AG04450 (cell line): Measurements from ENCODE around the gene RAB36. TPM values are rescaled to one million over a fixed set of nuclear protein-coding genes. Genes with fewer than 3 reads are reported as not detected.

ENCODE experiments used
- CTCF ChIA-PET: fragments of 300-600, 350-600 bp; formaldehyde crosslinking; extraction: SDS; loops from one replicate; lab custom pipeline; 2022; ENCODE audit warnings: antibody characterized with exemption, inconsistent platforms; lab: Charles Lee
- POLR2A ChIA-PET: fragments of 350-600 bp; formaldehyde crosslinking; extraction: SDS; loops from one replicate; lab custom pipeline; 2021; ENCODE audit warnings: antibody characterized with exemption, inconsistent platforms; lab: Yijun Ruan, JAX
- DNase-seq: peaks from one replicate; pipeline ENCODE4 v3.0.0-alpha.2; 2011; ENCODE audit warnings: low read depth, low spot score
- H3K27ac ChIP-seq: one replicate; pipeline ENCODE4 v1.5.1; 2012; ENCODE audit warnings: low read depth, low read length, control low read depth
- H3K27me3 ChIP-seq: one replicate; pipeline ENCODE4 v1.6.0; 2012; ENCODE audit warnings: low read length; ENCODE audit not compliant: control insufficient read depth, insufficient read depth
- H3K4me3 ChIP-seq: 2 replicates; pipeline ENCODE4 v1.5.1; 2011; ENCODE audit warnings: mild to moderate bottlenecking, low read depth, low read length, control low read depth
- H3K9me3 ChIP-seq: 2 replicates; pipeline ENCODE4 v1.5.1; 2012; ENCODE audit warnings: low read length; ENCODE audit not compliant: control insufficient read depth, insufficient read depth
- polyA plus RNA-seq: library from polyadenylated mRNA; depleted of rRNA; stranded (reverse); fragments of >200 nt; gene quantifications from 2 replicates; pipeline ENCODE4 v1.2.3, GENCODE V29; 2011
- TF ChIP-seq, protein P1 (sequence below): IDR thresholded peaks from 2 replicates; pipeline ENCODE4 v1.5.1; 2011; ENCODE audit warnings: low read depth, low read length, control low read depth, inconsistent platforms

The RAB36 gene
- polyA plus RNA-seq, 1 experiment, result 2.6 TPM

DNA sequence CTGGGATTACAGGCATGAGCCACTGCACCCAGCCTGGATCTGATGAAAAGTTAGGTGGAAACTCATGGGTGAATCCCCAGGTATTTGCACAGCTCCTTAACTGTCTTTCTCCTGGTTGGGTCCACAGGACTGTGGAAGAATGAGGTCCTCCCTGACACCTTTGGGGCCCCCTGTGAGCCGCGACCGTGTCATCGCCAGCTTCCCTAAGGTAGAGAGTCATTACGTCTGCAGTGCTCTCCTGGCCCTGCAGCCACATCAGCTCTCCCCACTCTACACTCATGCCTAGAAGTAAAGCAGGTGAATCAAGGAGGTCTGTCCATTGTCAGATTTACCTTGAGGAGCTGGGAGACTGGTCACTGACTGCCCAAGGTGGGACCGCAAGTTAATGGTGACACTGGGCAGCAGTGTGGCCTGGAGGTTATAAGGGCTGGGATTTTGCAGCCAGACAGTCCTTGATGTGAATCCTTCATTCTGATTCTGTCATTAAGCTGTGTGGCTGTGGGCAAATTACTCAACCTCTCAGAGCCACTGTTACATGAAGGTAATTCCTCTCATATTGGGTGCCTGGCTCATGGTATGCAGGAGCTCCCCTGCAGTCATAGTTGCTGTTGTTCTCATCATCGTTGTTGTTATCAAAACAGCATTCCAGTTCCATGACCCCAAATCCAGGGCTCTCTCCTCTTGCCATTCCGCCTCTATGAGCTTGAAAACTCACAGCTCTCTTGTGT lies 1.4 kb downstream of the RAB36 start:
- Histone ChIP-seq H3K27me3 (no peaks in the 10 kb centered on the region), H3K9me3 (no peaks in the 10 kb centered on the region), H3K27ac (no peak overlapping the region), H3K4me3 (no peak overlapping the region)
- POLR2A ChIA-PET, result interaction anchor here (0.9 kb wide), 1 partner anchor 8 kb away, joined by 3 read pairs; no protein-coding TSS in a partner anchor
- TF ChIP-seq, protein P1, sequence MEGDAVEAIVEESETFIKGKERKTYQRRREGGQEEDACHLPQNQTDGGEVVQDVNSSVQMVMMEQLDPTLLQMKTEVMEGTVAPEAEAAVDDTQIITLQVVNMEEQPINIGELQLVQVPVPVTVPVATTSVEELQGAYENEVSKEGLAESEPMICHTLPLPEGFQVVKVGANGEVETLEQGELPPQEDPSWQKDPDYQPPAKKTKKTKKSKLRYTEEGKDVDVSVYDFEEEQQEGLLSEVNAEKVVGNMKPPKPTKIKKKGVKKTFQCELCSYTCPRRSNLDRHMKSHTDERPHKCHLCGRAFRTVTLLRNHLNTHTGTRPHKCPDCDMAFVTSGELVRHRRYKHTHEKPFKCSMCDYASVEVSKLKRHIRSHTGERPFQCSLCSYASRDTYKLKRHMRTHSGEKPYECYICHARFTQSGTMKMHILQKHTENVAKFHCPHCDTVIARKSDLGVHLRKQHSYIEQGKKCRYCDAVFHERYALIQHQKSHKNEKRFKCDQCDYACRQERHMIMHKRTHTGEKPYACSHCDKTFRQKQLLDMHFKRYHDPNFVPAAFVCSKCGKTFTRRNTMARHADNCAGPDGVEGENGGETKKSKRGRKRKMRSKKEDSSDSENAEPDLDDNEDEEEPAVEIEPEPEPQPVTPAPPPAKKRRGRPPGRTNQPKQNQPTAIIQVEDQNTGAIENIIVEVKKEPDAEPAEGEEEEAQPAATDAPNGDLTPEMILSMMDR, result no peak
- CTCF ChIA-PET, result interaction anchor here (0.6 to 1.1 kb wide), 4 partner anchors 92 to 187 kb away, joined by 3 to 5 read pairs (median 4); no protein-coding TSS in a partner anchor
- DNase-seq, result no peak

DNA sequence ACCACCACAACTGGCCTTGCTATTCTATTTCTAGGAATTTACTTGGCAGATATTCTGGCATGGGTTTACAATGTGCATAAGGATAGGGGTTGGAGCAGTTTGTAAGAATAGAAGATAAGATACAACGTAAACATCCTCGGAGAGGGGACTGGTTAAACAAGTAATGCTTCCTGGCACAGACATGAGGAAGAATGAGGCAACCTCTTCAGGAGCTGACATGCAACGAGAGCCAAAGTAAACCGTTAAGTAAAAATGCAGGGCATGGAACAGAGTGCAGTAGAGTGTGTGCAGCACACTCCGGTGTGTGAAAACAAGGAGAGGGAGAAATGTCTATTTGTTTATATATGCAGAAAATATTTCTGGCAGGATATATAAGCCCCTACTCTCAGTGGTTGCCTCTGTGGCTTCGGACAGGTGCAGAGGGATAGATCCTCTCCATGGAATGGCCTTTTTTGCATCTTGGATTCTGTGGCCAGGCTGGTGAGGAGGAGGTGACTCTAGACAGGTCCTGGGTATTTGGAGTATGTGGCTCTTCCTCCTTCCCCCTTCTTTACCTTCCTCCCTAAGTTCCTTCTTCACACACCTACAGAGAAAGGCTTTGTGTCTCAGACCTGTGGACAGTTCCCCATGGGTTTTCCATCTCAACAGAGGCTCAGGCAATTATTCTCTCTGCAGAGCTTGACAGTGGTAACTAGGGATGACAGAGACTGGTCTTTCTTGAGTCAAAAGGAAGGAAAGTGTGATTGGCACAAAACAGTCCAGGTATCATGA lies 2.5 kb downstream of the RAB36 start:
- Histone ChIP-seq H3K9me3 (no peaks in the 10 kb centered on the region), H3K27ac (peak overlapping the region; percentile 21), H3K4me3 (no peak overlapping the region), H3K27me3 (no peaks in the 10 kb centered on the region)
- CTCF ChIA-PET, result interaction anchor here (0.5 to 1.7 kb wide), 6 partner anchors 30 to 190 kb away, joined by 3 to 5 read pairs (median 4); no protein-coding TSS in a partner anchor
- POLR2A ChIA-PET, result interaction anchor here (0.7 to 0.9 kb wide), 2 partner anchors 10 kb away, joined by 3 read pairs; no protein-coding TSS in a partner anchor
- DNase-seq, result peak; percentile 67
- TF ChIP-seq, protein P1, result no peak

DNA sequence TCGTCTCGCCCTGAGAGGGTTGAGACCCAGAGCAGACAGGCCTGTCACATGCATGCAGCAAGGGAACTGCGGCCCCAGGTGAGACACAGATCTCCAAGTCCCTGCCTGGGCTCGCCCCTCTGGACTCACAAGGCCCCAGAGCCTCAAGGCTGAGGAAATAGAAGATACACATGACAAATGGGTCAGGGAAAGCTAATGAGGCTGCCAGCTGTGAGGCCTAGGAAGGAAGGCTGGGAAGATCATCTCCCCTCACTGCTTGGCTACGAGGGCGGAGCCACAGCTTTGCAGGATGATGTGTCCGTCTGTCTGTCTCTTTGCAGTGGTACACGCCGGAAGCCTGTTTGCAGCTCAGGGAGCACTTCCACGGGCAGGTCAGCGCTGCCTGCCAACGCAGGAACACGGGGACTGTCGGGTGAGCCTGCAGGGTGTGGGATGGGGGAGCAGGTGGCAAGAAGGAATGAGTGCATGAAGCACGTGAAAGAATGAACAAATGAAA lies 4.5 kb downstream of the RAB36 start:
- no peak for DNase-seq
- no peak overlapping the region for H3K4me3 ChIP-seq
- no peaks in the 10 kb centered on the region for H3K27me3 ChIP-seq
- ChIA-PET POLR2A (interaction anchor here (1.0 kb wide), 1 partner anchor 25 kb away, joined by 3 read pairs; no protein-coding TSS in a partner anchor), CTCF (no interaction called here)
- no peak overlapping the region for H3K27ac ChIP-seq
- no peaks in the 10 kb centered on the region for H3K9me3 ChIP-seq
- TF ChIP-seq, protein P1, result no peak

DNA sequence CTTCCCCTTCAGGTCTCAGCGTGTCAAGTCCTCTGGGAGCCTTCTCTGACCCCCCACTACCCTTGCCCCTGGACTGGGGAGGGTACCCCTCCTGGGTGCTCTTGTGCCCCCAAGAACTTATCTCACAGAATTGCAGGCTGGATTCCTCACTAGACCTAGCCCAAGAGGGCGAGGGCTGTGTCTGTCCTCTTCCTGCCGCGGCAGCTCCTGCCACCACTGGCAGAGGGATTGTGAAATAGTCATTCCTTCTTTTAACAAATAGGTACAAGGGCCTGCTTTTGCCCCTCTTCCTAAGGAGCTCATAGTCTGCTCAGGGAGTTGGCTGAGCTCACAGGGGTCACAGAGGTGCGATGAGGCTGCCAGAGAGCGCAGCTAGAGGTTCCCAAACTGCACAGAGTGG lies 5.5 kb downstream of the RAB36 start:
- H3K9me3 ChIP-seq, result no peaks in the 10 kb centered on the region
- H3K27me3 ChIP-seq, result no peaks in the 10 kb centered on the region
- TF ChIP-seq, protein P1, result no peak
- DNase-seq, result no peak
- no peak overlapping the region for H3K27ac ChIP-seq
- H3K4me3 ChIP-seq, result no peak overlapping the region
- ChIA-PET POLR2A (interaction anchor here (0.6 to 1.0 kb wide), 2 partner anchors 8 to 24 kb away, joined by 3 read pairs; no protein-coding TSS in a partner anchor), CTCF (no interaction called here)
